HG03469 (cell line): ENCODE data around the gene STX18.
"Not testable (repeated sequence)": the region's sequence is repeated elsewhere in the genome, so short reads cannot be mapped to it uniquely, and the experiment has no call there.

ENCODE experiments used
- ATAC-seq: cut with Tn5 transposase; IDR thresholded peaks from one replicate; pipeline ENCODE4 v1.9.1; 2021; ENCODE audit warnings: mild to moderate bottlenecking, moderate library complexity, moderate number of reproducible peaks; ENCODE audit not compliant: unreplicated experiment

Gene STX18

GRCh38 chr4:4512282-4512681, 29.6 kb downstream of the STX18 start:
- no peak for ATAC-seq

DNA sequence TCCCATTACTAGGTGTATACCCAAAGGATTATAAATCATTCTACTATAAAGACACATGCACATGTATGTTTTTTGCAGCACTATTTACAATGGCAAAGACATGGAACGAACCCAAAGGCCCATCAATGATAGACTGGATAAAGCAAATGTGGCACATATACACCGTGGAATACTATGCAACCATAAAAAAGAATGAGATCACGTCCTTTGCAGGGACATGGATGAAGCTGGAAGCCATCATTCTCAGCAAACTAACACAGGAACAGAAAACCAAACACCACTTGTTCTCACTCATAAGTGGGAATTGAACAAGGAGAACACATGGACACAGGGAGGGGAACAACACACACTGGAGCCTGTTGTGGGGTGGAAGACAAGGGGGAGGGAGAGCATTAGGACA, 31.2 kb downstream of the STX18 start:
- ATAC-seq, result not testable (repeated sequence)

GRCh38 chr4:4509521-4509920, 32.3 kb downstream of the STX18 start:
- no peak for ATAC-seq

DNA sequence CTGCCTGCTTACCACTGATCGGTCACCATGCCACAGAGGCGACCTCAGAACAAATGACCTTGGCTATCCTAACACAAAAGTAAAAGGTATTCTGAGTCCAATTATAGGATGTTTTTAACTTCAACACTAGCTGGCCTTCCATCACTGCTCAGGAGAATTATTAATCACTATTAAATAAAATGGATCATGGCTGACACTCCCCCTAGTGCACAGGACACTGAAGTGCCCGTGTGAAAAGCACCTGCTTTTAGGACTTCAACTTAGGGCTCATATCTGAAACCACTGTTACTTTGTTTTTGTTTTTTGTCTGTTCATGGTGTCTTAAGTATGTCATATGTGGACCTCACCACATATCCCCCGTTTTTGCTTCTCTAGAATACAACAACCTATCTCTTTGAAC, 33.9 kb downstream of the STX18 start:
- ATAC-seq, result no peak

DNA sequence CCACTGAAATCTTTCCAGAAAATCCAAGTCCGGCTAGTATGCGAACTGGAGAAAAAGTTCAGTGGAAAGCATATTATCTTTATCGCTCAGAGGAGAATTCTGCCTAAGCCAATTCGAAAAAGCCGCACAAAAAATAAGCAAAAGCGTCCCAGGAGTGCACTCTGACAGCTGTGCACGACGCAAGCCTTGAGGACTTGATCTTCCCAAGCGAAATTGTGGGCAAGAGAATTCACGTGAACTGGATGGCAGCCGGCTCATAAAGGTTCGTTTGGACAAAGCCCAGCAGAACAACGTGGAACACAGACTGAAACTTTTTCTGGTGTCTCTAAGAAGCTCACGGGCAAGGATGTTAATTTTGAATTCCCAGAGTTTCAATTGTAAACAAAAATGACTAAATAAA, 34.4 kb downstream of the STX18 start:
- ATAC-seq, result no peak

DNA sequence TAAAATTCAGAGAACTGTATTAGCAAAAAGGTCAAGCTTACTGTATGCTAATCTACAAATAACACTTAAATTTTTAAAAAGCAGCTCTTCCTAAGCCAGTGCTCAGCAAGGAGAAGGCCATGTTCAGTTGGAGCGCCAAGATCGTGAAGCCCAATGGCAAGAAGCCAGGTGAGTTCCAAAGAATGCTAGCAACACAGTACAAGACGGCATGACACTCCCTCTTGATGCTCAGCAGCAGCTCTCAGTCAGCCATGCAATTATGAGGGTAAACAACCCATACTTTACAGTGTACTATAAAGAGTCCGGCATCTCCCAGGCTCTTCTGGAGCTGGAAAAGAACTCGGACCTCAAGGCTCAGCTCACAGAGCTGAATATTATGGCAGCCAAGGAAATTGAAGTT, 34.9 kb downstream of the STX18 start:
- ATAC-seq, result no peak

DNA sequence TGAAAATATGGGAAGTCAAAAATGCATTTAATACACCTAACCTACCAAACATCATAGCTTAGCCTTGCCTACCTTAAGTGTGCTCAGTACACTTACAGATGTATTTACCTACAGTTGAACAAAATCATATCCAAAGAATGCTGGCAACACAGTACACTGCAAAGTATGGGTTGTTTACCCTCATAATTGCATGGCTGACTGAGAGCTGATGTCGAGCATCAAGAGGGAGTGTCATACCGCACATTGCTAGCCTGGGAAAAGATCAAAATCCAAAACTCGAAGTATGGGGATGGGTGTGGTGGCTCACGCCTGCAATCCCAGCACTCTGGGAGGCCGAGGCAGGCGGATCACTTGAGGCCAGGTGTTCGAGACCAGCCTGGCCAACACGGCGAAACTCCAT, 36.6 kb downstream of the STX18 start:
- ATAC-seq, result not testable (repeated sequence)

GRCh38 chr4:4504783-4505182, 37.1 kb downstream of the STX18 start:
- no peak for ATAC-seq

- no peak for ATAC-seq
Observed at GRCh38 chr4:4502694-4503311, 39.0 kb downstream of the STX18 start.

- no peak for ATAC-seq
Observed at GRCh38 chr4:4501679-4502078, 40.2 kb downstream of the STX18 start.

- ATAC-seq, result no peak
Observed at GRCh38 chr4:4499438-4500123, 42.3 kb downstream of the STX18 start.

- no peak for ATAC-seq
Observed at GRCh38 chr4:4496592-4497372, 45.1 kb downstream of the STX18 start.

- no peak for ATAC-seq
Observed at GRCh38 chr4:4494882-4495281, 47.0 kb downstream of the STX18 start.

DNA sequence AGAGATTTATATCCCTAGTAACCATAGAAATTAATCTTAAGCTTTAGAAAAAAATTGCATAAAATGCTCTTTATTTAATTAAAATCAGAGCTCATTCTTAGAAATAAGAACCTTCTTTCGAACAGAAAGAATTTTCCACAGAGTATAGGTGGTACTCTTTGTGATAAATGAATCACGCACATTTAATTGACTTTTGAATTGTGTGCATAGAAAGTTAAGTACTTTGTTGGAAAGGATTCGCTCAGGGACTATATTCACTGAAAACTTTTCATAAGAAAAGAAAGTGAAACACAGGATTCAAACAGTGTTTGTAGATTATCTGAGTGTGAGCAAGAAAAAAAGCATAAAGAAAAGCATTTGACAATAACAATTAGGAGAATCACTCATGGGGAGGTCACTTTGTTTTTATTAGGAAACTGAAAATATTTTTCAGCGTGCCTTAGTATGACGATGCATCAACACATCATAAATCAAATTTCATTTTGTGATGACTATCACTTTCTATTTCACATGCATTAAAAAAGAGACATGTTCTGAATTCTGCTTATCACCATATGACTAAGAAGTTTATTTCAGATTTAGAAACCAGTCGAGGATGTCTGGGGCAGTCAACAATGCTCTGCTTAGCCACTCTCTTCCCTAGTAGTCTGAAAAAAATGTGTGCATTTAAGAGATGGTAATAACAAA, 49.5 kb downstream of the STX18 start:
- peak; percentile 73 for ATAC-seq

DNA sequence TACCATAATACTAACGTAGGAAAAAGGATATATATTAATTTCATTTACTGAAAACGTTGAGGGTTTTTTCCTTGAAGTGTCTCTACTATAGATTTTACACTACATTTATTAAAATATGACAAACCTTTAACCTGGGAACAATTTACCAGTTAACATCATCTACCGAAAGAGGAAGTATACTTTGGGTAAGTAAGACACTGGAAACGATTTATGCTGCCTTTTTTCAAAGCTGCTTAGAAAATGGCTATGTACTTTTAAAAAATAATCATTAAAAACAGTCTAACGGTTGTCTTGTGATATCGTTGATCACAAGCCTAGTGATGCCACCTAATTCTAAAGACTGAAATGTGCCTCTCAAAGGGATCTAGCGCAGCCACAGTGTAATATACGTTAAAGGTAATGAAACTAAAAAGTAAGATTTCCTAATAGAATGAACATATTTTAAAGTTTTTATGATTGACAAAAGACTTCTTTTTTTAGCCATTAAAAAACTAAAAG, 50.4 kb downstream of the STX18 start:
- no peak for ATAC-seq

DNA sequence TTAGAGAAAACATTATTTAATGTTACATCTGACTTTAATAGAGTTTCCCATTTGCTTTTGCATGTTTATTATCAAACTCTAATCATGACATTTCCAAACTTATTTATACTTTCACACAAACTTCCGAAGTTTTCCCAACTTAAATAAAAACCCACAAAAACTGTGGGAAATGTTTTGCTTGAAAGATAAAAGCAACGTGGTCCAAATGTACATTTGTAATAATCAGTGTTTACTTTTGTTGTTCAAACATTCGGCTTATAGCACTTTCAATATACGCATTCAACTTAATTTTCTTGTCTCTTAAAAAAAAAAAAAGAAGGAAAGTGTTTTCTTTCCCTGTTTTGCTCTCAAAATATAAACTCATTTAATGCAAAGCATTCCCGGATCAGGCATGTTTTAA, 51.0 kb downstream of the STX18 start:
- no peak for ATAC-seq

DNA sequence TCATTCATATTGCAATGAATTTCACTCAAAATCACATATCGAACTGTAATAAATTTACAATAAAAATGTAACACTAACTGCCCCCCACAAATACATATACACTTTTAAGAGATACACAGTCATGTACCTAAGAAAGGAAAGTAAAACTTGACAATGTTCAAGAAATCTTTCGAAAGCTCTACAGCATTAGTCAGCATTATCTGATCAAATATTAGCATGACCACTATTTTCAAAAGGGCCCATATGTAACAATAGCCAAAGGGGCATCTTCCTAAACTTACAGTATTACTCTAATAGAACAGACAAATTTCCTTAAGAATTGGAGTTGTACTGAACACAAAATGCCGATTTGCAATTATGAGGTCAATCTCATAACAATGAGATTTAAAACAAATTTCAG, 51.8 kb downstream of the STX18 start:
- no peak for ATAC-seq

DNA sequence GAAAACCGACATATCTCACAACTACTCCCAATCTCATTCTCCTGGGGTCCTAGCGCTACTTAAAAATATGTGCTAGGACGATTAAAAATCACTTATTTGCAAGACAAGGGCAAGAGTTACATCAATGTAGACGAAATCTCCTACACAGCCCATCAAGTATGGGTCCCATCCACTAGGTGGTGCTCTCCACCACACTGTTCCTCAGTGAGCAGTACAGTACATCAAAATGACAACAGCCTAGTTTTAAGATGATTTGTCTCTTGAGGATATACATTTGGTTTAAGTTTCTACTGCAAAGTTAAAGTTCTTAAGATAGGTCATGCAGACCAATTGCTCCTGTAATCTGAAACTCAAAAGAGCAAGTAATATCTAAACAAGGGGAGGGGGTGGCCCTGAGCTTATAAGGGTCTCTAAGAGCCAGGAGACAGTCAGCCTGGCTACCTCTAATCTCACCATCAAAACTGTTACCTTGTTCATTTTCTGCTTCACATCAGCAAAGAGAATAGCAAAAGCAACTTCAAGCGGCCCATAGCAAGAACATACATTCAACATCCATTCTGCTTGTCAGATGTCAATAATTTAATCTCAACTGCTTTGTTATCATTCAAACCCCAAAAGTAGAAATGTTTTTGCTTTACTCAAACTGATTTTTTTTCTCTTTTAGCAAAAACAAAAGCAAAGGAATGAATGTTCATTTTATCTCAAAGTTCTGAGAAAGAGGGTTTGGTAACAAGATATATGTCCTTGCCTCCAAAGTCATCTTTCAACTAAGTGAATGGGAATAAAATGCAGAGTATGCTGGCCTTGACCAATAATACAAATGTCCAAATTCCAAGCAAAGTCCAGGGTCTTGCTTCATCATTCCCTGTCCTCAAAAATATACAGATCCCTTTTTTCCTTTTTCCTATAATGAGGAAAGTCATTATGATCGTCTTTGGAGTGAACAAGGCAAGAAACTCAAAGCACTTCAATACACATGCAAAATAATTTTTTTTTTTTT, 53.1 kb downstream of the STX18 start:
- peak; percentile 57 for ATAC-seq

DNA sequence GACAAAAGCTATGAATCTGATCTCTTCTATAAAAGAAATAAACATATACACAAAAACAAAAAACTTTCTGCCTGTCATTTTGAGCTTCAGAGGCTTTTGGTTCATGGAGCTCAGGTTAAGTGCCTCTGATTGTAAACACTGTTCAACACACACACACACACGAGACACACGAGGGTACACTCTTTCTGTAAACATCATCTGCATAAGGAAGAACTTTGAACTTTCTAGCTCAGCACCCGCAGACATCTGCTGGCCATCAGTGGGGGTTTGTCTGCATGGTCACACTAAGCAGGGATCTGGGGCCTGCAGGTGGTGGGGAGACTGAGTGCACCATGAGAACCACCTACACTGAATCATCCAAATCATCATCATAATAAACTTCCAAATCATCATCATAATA, 54.9 kb downstream of the STX18 start:
- no peak for ATAC-seq

DNA sequence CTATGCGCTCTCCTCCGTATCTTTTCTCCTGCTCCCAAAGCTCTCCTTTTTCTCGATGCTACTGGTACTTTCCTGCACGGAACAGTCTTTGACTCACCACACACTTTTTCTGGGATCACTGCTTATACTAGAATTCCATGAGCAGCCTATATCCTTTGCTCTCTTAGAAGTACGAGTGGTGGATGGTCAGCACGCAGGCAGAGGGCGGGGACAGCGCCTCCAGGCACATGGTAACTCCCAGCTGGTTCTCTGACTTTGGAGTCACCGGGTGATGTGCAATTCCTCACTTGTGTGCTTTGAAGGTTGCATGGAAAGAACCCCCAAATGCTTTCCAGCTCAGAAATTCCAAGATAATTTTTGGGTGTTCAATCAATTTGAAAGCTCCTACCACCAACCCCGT, 56.0 kb downstream of the STX18 start:
- ATAC-seq, result no peak
